NCI-H748 (cell line): ENCODE results near the gene TMEM271.
"Not testable (repeated sequence)": the region's sequence is repeated elsewhere in the genome, so short reads cannot be mapped to it uniquely, and the experiment has no call there.

ENCODE experiments used
- DNase-seq: peaks from one replicate; lab custom pipeline; 2025; ENCODE audit not compliant: unreplicated experiment; lab: John Stamatoyannopoulos, UW

TMEM271 gene

GRCh38 chr4:610411-611261 is 34.5 kb upstream of the TMEM271 start:
- DNase-seq: peak; percentile 0

GRCh38 chr4:609400-610050 is 33.4 kb upstream of the TMEM271 start:
- no peak for DNase-seq

GRCh38 chr4:608236-608635 is 32.1 kb upstream of the TMEM271 start:
- no peak for DNase-seq

DNA sequence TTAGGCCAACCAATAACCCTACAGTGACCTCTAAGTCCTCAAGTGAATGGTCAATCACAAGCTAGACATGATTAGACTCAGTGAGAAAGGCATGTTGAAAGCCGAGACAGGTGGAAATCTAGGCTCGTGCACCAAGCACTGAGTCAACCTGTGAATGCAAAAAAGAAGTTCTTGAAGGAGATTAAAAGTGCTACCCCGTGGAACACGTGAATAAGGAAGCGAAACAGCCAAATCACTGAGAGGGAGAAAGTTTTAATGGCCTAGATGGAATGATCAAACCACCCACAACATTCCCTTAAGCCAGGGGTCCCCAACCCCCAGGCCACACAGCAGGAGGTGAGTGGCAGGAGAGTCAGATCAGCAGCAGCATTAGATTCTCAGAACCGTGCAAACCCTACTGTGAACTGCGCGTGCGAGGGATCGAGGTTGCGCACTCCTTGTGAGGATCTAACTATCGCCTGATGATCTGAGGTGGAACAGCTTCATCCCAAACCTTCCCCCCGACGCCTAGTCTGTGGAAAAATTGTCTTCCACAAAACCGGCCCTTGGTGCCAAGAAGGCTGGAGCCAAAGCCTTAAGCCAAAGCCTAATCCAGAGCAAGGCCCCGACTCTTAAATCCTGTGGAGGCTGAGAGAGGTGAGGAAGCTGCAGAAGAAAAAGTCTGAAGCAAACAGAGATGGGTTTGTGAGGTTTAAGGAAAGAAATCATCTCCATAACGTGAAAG is 29.8 kb upstream of the TMEM271 start:
- DNase-seq: no peak

GRCh38 chr4:604131-604530 is 28.0 kb upstream of the TMEM271 start:
- no peak for DNase-seq

- peak; percentile 49 for DNase-seq
Measured at GRCh38 chr4:602559-602942, 26.5 kb upstream of the TMEM271 start.

GRCh38 chr4:601612-602558 is 25.8 kb upstream of the TMEM271 start:
- no peak for DNase-seq

- DNase-seq: no peak
Measured at GRCh38 chr4:600850-601515, 24.9 kb upstream of the TMEM271 start.

GRCh38 chr4:600166-600565 is 24.1 kb upstream of the TMEM271 start:
- DNase-seq: no peak

DNA sequence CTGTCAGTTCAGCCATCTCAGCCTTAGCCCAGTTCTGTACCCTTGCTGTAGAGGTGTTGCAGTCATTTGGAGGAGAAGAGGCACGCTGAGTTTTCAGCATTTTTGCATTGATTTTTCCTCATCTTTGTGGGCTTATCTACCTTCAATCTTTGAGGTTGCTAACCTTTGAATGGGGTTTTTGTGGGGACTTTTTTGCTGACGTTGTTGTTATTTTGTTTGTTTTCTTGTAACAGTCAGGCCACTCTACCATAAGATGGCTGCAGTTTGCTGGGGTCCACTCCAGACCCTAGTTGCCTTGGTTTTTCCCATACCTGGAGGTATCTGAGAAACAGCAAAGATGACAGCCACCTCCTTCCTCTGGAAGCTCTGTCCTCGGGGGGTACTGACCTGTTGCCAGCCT is 22.8 kb upstream of the TMEM271 start:
- no peak for DNase-seq

DNA sequence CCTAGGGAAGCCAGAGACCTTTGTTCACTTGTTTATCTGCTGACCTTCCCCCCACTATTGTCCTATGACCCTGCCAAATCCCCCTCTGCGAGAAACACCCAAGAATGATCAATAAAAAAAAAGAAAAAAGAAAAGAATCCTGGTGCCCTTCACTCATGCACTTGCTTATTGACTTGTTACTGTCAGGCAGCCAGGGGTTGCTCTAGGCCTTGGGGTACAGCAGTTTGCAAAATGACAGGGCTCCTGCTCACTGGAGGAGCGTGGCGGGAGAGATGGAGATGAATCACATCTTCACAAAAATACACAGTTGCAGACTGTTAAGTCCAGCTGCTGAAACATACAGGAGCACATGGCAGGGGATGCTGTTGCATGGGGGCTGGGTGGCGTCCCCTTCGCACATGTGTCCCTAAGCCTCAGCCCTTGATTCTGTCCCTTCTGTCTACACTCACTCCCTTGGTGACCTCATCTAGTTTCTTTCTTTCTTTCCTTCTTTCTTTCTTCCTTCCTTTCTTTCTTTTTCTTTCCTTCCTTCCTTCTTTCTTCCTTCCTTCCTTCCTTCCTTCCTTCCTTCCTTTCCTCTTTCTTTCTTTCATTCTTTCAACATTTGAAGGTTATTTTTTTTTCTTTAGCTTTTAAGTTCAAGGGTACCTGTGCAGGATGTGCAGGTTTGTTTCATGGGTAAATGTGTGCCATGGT is 16.9 kb upstream of the TMEM271 start:
- no peak for DNase-seq

DNA sequence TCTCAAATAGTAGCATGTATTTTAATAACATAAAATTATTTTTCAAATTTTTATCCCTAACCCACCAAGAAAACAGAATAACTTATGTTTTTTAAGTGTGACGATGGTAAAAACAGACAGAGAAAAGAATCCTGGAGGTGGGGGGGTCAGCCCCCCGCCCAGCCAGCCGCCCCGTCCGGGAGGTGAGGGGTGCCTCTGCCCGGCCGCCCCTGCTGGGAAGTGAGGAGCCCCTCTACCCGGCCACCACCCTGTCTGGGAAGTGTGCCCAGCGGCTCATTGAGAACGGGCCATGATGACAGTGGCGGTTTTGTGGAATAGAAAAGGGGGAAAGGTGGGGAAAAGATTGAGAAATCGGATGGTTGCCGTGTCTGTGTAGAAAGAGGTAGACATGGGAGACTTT is 16.1 kb upstream of the TMEM271 start:
- not testable (repeated sequence) for DNase-seq

GRCh38 chr4:590313-590841 is 14.3 kb upstream of the TMEM271 start:
- DNase-seq: no peak

GRCh38 chr4:589219-589963 is 13.3 kb upstream of the TMEM271 start:
- DNase-seq: no peak

DNA sequence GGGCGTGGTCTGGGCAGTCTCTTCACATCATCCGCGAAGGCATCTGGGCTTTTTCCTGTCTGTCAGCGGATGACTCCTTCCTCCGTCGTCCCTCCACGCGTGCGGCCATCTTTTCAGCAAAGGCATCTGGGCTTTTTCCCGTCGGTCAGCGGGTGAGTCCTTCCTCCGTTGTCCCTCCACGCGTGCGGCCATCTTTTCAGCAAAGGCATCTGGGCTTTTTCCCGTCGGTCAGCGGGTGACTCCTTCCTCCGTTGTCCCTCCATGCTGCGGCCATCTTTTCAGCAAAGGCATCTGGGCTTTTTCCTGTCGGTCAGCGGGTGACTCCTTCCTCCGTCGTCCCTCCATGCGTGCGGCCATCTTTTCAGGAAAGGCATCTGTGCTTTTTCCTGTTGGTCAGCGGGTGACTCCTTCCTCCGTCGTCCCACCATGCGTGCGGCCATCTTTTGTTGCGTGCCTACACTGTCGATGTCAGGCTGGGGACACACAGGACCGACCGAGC is 12.3 kb upstream of the TMEM271 start:
- no peak for DNase-seq

DNA sequence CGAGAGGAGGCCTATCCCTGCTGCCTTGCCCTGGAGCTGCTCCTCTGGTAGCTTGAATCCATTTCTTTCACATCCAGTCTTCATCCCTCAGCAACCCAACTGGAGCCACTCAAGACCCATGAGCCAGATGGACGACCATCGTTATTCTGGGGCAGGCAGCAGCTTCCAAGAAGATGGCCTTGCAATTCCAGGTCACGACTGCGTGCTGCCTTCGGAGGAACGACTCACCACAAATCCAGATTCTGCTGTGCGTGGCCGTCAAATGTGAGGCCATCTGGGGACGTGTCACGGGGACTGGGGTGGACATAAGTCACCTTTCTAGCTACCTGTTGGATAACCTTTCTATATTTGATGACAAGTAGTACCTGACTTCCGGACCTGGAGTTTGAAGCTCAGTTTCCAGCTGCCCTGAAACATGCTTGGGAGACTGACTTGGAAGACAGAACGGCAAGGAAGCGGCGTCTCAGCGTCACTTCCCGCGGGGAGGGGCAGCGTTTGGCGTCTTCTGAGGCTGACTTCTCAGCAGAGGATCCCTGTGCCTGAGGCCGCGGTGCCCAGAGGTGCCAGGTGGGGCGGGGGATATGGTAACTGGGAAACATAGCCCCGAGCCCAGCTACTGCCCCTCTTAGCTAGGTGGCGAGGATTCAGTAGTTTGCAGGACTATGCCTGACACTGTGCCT is 11.7 kb upstream of the TMEM271 start:
- no peak for DNase-seq

DNA sequence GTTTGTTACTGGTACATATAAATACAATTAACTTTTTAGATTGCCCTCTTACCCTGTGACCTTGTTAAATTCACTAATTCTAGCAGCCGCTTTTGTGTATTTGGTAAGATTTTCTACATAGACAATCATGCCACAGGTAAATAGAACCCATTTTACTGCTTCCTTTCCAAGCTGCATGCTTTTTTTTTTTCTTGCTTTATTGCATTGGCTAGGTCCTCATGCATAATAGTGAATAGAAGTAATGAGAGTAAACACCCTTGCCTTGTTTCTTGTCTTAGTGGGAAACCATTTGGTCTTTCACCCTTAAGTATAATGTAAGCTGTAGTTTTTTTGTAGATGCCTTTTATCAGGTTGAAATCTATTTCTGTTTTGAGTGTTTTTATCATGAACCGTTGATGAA is 7.7 kb upstream of the TMEM271 start:
- DNase-seq: no peak

DNA sequence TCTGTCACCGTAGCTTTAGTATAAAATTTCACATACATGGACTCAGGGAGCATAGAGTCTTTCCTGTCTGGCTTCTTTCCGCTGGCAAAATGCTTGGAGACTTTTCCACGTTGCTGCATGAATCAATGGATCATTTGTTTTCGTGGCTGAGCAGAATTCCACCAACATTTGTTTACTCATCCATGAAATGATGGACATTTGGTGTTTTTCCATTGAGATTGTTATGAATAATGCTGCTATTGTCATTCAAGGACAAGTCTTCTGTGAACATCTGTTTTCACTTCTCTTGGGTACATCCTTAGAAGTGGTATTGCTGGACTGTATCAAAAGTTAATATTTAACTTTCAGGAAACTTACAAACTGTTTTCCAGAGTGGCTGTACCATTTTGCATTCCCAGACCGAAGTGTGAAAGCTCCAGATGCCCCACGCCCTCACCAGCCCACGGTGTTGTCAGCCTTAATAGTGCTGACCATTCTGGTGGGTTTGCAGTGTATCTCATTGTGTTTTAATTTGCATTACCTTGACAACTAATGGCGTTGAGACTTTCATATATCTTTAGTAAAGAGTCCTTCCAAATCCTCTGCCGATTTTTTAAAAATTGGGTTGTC is 5.8 kb upstream of the TMEM271 start:
- no peak for DNase-seq
